PFSK-1 (cell line): ENCODE results near the gene PPIB.

Experiments used
- FOXP2 ChIP-seq: optimal IDR thresholded peaks from 2 replicates; pipeline ENCODE3; 2011; ENCODE audit warnings: borderline replicate concordance, control low read depth, inconsistent platforms; ENCODE audit not compliant: insufficient read depth; ENCODE audit errors: extremely low read length, extremely low read depth
- POLR2AphosphoS5 ChIP-seq: IDR thresholded peaks from 2 replicates; pipeline ENCODE4 v1.6.1; 2012; ENCODE audit warnings: low read depth, mild to moderate bottlenecking, control low read depth, low read length, moderate library complexity
- REST ChIP-seq, 2 experiments: IDR thresholded peaks; 2 replicates each; pipeline versions ENCODE4 v1.6.1 to v1.8.0; 2011 to 2012; ENCODE audit warnings: low read depth in 2 of 2, low read length in 2 of 2, control low read depth in 1 of 2, inconsistent platforms in 1 of 2, mild to moderate bottlenecking in 1 of 2, moderate library complexity in 1 of 2; ENCODE audit not compliant: insufficient read depth in 1 of 2
- SIN3A ChIP-seq: IDR thresholded peaks from 2 replicates; pipeline ENCODE4 v1.6.1; 2012; ENCODE audit warnings: mild to moderate bottlenecking, low read length, moderate library complexity, borderline replicate concordance; ENCODE audit not compliant: insufficient read depth
- TAF1 ChIP-seq: IDR thresholded peaks from 2 replicates; pipeline ENCODE4 v1.6.1; 2012; ENCODE audit warnings: low read length, control low read depth, borderline replicate concordance; ENCODE audit not compliant: insufficient read depth

Gene PPIB

GRCh38 chr15:64144565-64145281 is 18.1 kb downstream of the PPIB start:
- TF ChIP-seq SIN3A (no peak), FOXP2 (no peak), REST (IDR thresholded peaks at IDR 0.05; ENCODE audit: insufficient read depth in 1 of 2, low read depth in 2 of 2, low read length in 2 of 2) (no peak), POLR2AphosphoS5 (no peak), TAF1 (no peak)

GRCh38 chr15:64144192-64144564 is 18.6 kb downstream of the PPIB start:
- TF ChIP-seq FOXP2 (no peak), REST (IDR thresholded peaks at IDR 0.05; ENCODE audit: insufficient read depth in 1 of 2, low read depth in 2 of 2, low read length in 2 of 2) (no peak), SIN3A (no peak), POLR2AphosphoS5 (no peak), TAF1 (no peak)

GRCh38 chr15:64143276-64143675 is 19.5 kb downstream of the PPIB start:
- no peak for TF ChIP-seq FOXP2
- TF ChIP-seq SIN3A, result no peak
- no peak for TF ChIP-seq REST (IDR thresholded peaks at IDR 0.05; ENCODE audit: insufficient read depth in 1 of 2, low read depth in 2 of 2, low read length in 2 of 2)
- TF ChIP-seq POLR2AphosphoS5, result no peak
- TF ChIP-seq TAF1, result no peak

GRCh38 chr15:64141798-64142512 is 20.9 kb downstream of the PPIB start:
- TF ChIP-seq POLR2AphosphoS5 (no peak), TAF1 (no peak), FOXP2 (no peak), REST (IDR thresholded peaks at IDR 0.05; ENCODE audit: insufficient read depth in 1 of 2, low read depth in 2 of 2, low read length in 2 of 2) (no peak), SIN3A (no peak)
